Stimulated activated CD4-positive, alpha-beta T cell treated with anti-CD3 and anti-CD28 coated beads, Interleukin-12 subunit alpha, Interleukin-12 subunit beta, amount 100 ng/mL, for 48 hours (primary cell): ENCODE measurements around the gene EME2.

Experiments used
- DNase-seq, 3 donors: peaks; one replicate each; pipeline ENCODE4 v3.0.0-alpha.2; 2020; ENCODE audit warnings: low read depth in 2 of 3, low spot score in 1 of 3

Gene EME2

GRCh38 chr16:1745181-1745899 lies 27.3 kb upstream of the EME2 start:
- DNase-seq: no peak

GRCh38 chr16:1745900-1746692 lies 26.5 kb upstream of the EME2 start:
- DNase-seq: no peak

GRCh38 chr16:1746693-1747195 lies 25.9 kb upstream of the EME2 start:
- DNase-seq: no peak

- DNase-seq: no peak
Observed at GRCh38 chr16:1747934-1748333, 24.7 kb upstream of the EME2 start.

GRCh38 chr16:1749152-1750117 lies 23.2 kb upstream of the EME2 start:
- no peak for DNase-seq

- no peak for DNase-seq
Observed at GRCh38 chr16:1751946-1752345, 20.7 kb upstream of the EME2 start.

GRCh38 chr16:1752853-1753252 lies 19.8 kb upstream of the EME2 start:
- no peak for DNase-seq

GRCh38 chr16:1754204-1754603 lies 18.4 kb upstream of the EME2 start:
- no peak for DNase-seq

GRCh38 chr16:1757714-1758461 lies 14.7 kb upstream of the EME2 start:
- no peak for DNase-seq

- no peak for DNase-seq
Observed at GRCh38 chr16:1758923-1759322, 13.7 kb upstream of the EME2 start.

GRCh38 chr16:1759511-1759910 lies 13.1 kb upstream of the EME2 start:
- no peak for DNase-seq

GRCh38 chr16:1760911-1761310 lies 11.7 kb upstream of the EME2 start:
- DNase-seq: no peak

- no peak for DNase-seq
Observed at GRCh38 chr16:1761751-1762150, 10.9 kb upstream of the EME2 start.

- no peak for DNase-seq
Observed at GRCh38 chr16:1762196-1762878, 10.3 kb upstream of the EME2 start.

GRCh38 chr16:1762879-1763520 lies 9.6 kb upstream of the EME2 start:
- DNase-seq: no peak

GRCh38 chr16:1763521-1764511 lies 8.8 kb upstream of the EME2 start:
- no peak for DNase-seq

GRCh38 chr16:1764971-1765370 lies 7.6 kb upstream of the EME2 start:
- no peak for DNase-seq

GRCh38 chr16:1765826-1766225 lies 6.8 kb upstream of the EME2 start:
- DNase-seq: no peak
